SKM-1 (cell line): ENCODE measurements around the gene MRPL40.

Experiments used
- DNase-seq: peaks from one replicate; lab custom pipeline; 2025; ENCODE audit not compliant: unreplicated experiment; lab: John Stamatoyannopoulos, UW

MRPL40 gene

DNA sequence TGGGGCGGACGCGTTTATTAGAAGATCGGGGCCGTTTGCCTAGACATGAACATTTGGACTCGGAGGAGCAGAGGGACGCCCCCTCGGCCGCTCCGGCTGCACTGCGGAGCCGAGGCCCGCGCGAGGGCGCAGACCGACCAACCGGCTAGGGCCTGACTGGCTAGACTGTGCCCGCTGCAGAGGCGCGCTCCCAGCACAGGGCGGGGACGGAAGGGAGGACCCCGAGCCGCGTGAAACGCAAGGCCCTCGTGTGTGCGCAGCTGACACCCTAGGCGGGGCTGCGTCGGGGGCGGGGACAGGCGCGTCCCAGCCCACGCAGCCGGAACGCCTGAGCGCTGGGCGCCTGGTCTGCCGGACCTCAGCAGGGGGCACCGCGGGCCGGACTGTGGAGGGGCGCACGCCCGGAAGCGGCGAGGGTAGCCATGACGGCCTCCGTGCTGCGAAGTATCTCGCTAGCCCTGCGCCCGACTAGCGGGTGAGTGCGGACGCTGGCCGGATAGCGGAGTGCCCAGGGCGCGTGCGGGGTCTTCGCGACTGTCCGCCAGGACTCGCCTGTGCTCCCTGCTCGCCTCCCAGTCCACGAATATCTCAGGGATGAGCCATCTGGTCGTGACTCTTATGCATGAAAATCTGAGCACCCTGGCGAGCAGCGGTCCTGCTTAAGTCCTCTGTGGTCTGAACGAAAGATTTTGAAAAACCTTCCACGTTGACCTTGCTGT is at the start of gene MRPL40:
TSS of gene MRPL40 (plus strand) at position 413 of the 719 bp plus-strand sequence. CDS start at position 423, 10 bp downstream.
- peak; percentile 88 for DNase-seq

DNA sequence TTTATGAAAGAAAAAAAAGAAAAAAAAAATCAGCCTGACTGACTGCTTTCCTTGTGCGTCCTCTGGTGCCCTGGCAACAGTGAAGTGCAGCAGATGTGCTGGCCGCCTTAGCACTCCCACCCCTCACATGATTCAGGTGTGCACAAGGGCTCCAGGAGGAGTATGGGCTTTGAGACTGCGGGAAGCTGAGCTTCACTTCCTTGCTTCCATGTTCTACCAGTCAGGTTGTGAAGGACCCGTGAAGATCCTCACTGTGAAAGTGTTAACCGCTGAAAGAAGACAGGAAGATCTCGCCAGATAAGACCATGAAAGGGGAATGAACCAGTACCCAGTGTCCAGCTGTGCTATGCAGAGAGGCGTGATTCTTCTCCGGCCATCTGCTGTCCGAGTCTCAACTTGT is 49.1 kb upstream of the MRPL40 start:
- DNase-seq, result no peak

DNA sequence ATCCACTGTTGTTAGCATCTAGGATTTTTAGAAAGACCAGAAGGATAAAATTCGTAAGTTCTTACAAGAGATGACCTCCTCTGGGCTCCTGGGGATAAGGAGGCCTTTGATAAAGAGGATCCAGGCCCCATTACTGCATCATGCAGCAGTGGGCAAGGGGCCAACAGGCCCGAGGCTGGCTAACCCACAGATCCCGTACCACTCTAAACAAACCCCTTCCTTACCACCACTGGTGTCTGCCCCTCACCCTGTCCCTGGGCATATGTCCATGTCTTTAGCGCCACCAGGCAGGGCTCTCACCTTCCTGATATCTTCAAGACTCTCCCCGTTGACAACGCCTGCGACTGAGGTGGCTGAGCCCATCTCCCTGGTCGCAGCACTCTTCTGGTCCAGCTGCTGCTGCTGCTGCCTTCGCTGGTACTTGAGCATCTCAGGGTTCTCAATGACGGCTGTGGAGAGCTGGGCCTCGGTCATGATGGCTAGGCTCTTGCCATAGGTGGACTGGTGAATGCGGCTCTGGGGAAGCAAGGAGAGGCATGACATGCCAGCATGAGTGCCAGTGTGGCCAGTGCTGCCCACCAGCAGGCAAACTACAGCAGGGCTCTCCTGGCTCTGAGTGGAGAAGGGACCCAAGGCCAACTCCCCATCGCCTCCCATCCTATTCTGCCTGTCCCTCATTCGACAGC is 47.0 kb upstream of the MRPL40 start:
- DNase-seq, result no peak

DNA sequence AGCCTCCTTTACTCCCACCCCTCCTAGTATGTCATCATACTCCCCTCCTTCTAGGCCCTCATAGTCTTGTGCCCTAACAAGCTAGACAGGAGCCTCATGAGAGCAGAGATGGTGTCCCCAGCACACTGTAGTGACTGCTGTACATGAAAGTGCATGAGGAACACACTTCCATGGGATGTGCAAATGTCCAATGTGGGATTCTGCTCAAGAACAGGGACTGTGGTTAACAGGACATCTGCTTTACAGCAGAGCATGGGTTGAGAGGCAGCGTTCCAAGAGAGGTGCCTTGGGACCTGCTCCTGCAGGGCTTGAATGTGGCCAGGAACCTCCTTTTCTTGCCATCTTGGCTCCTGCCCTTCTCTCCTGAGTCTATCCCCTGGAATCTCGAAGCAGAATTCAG is 46.1 kb upstream of the MRPL40 start:
- DNase-seq, result no peak

DNA sequence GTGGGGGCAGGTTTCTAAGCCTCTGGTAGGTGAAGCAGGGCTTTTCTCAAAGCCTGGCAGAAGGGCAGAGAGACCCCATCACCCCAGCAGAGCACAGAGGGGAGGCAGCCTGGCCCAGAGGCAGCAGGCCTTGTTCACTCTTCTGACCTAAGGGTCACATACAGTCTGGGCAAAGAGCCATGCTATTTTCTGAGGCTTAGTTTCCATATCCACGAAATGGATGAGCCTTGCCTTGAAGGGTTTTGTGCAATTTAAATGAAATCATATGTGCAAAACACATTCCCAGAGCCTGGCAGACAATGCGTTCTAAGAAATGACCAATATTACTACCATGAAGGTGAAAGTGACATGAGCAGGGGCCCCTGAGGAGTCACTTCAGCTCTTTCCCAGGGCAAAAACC is 45.3 kb upstream of the MRPL40 start:
- DNase-seq, result no peak

DNA sequence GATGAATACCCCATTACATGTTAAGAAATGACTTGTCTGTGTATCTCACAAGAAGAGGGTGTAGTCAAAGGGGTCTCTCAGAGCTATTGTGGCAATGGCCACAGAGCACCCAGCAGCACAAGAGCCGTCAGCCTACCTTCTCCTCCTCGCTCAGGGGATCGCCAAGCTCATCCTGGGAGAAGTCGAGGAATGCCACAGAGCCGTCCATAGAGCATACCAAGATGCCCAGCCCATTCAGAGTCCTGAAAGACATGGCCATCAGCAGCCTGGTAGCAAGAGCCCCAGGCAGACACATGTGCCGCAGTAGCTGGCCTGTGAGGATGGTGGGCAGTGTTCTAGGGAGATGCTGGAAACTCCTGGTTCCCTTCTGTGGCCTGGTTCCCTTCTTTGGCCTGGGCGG is 44.8 kb upstream of the MRPL40 start:
- no peak for DNase-seq

DNA sequence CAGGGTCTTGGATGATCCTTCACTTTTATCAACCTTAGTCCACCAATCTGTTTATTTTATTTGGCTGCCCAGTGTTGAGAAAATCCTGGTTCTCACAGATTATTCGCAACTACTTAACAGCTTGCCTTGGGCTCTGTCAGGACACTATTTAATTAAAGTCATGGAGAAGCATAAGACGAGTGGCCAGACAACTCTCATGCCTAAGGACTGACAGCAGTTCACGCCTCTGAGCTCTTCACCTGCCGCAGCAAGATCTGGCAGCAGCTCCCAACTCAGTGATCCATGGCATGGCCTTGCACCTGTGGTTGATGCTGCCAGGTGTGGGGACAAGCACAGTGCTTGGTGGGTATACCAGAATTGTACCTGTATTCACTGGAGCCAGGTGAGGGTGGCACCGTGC is 38.6 kb upstream of the MRPL40 start:
- DNase-seq, result no peak

DNA sequence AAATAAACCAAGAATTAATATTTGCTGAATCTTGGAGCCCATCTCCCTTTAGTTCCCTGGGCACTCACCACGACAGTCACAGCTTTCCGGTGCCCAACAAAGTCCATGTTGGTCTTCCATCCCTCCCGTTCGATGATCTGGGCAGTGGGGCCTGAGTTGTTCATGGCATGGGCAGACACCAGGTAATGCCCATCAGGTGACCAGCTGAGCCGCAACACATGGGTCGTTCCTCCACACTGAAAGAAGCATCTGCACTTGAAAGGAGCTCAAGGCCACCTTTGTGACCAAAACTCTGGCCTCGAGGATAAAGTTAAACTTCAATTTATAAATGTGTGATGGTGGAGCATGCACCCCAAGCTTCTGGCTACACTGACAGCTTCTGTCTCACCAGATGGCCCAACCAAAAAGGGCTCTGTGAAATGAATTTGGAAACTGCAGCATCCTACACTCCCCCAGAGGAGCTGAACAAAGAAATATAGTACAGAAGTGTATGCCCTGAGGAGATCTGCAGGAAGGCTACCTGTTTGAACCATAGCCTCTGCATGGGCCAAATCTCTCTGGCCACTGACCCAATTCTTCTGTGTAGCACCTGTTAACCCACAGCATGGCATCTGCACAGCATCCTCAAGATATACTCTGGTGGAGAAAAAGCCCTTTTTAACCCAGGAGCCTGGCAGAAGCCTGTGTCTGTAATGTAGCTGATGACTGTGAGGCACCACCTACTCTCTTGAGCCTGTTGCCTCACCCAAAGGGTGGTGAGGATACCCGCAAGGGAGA is 37.9 kb upstream of the MRPL40 start:
- DNase-seq, result no peak

DNA sequence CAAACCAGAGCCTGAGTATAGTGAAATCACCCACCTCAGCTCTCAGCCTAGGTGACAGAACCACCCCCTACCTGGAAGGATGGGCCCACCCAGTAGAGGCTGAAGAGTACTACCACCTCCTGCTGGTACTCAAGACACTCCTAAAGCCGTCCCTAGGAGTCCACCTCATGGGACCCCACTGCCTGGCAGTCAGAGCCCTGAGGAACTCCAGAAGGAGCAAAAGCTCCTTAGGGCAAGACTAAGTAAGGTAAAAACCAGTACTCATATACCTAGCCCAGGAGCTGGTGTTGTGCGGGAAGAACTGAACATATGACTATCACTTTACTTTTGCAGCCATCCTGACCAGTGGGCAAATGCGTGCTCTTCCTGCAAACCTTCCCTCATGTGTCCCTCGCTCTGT is 37.1 kb upstream of the MRPL40 start:
- no peak for DNase-seq

DNA sequence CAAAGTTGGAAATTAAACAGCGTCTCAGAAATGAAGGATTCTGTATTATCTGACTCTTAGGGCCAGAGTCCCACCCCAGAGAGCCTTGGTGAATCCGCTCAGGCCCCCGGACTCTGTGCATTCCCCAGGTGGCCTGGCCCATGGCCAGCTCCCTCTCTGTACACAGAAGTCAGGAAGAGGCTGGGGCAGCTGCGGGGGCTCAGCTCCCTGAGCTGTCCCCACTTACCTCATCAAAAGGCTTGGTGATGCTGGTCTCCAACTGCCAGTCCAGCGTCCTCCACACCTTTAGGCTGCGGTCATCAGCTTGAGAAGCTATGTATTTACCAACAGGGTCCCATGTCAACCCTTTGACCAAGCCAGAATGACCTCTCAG is 35.8 kb upstream of the MRPL40 start:
- DNase-seq, result no peak

DNA sequence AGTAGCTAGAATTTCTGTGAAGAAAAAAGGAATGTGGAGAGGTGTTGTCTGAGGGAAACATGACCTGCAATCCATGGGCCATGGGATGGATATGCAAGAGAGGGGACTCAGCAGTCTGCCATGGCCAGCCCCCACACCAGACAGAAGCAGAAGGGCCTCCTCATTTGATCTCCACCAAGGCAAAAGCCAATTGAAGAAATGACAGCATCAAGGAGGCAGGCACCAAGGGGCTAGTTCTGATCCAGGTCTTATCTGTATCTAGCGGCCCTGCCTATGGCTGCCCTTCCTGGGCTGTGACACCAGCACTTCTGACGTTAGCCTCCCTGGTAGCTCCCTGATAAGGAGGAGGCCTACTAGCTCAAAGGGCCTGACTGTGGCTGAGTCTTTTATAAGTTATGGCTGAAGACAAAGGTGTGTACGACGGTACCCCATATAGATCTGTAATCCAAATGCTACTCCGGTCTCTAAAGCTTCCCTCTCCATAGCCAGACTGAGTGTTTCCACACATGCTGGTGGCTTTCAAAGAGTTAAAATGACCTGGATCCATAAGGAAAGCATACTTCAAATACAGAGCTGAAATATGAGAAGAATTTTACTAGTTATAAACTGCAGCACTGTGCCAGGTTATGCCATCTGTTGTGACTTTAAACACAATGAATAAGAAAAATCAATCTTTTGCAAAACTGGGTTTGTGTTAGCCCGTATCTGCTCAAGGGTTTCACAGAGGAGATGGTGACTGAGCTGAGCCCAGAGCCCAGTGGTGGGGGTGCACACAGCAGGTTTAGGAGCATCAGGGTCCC is 35.2 kb upstream of the MRPL40 start:
- DNase-seq, result no peak

DNA sequence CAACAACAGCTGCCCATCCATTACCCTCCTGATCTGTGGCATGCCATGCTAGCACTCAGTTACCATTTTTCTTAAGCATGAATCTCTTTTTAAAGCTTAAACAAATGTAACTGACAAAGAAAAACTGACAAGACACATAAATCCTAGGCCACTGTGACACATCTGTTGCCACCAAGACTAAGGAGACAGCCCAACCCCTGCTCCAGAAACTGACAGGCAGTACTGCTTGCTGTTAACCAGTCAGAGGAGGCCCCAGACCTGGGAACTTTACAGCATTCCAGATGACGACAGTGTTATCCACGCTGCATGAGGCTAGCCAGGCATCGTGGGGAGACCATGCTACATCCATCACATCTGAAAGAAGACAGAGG is 34.6 kb upstream of the MRPL40 start:
- no peak for DNase-seq

DNA sequence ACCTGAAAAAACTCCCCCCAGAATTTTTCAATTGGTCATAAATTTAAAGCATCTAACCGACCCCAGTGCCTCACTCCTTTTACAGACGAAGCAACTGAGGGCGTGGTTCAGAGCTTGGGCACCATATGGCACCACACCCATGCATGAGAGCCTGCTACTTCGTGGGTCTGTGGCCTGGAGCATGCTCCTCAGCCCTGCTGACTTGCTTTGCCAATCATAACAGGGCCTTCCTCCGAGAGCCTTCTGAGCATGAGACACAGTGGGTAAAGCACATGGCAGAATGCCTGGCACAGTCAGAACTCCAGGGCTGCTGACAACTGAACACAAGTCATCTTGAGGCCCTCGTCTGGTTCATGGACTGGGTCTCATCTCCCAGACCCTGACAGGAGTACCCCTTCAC is 34.1 kb upstream of the MRPL40 start:
- no peak for DNase-seq

DNA sequence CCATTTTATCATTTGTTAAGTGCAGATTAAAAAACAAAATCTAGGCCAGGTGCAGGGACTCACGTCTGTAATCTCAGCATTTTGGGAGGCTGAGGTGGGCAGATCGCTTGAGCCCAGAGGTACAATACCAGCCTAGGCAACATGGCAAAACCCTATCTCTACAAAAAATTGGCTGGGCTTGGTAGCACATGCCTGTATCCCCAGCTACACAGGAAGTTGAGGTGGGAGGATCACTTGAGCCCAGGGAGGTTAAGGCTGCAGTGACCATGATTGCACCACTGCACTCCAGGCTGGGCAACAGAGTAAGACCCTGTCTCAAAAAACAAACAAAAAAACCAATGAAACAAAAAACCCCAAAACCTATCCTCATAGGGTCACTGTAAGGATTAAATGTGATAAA is 33.7 kb upstream of the MRPL40 start:
- no peak for DNase-seq

DNA sequence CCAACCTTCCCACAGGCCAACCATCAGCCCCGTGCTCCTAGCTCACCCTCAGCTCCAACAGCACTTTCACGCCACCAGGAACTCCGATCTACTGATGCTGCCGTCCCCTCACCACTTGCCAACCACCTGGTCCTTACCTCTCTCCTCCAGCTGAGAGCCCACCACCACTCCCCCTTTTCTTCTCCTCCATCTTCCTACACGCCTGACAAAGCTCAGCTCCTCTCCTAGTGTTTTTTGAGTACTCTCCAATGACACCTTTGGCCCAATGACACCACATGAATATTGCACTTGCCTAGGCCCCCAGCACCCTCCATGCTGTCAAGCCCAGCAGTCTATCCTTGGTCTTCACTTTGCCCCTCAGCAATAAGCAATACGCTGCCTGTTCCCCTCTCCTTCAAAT is 31.5 kb upstream of the MRPL40 start:
- no peak for DNase-seq

DNA sequence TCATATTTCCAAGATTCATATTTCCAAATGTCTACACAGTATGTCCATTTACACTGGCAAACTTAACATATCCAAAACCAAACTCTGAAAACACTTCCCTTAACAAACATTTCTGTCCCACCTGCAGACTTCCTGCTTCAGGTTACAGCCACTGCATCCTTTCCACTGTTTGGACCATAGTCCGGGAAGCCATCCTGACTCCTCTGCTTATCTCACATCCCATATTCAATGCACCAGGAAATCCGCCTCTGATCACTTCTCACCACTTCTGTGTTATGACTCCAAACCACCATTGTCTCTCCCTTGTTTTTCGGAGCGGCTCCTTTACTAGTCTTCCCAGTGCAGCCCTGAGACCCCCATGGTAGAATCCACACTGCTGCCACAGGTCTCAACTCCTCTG is 30.9 kb upstream of the MRPL40 start:
- no peak for DNase-seq

DNA sequence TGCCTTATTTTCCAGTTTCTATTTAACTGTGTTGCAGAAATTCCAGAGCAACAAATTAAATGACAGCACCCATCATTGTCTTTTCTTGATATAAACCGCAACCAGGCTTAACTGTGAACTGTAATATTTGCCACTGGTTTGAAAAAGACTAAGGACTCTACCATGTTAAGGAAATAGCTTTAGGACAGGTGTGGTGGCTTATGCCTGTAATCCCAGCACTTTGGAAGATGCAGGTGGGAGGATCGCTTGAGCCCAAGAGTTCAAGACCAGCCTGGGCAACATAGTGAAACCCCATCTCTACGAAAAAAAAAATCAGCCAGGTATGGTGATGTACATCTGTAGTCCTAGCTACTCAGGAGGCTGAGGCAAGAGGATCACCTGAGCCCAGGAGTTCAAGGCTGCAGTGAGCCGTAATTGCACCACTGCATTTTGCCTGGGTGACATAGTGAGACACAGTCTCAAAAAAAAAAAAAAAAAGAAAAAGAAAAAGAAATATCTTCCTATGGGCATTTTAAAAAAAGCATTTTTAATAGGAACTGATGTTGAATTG is 29.6 kb upstream of the MRPL40 start:
- no peak for DNase-seq

DNA sequence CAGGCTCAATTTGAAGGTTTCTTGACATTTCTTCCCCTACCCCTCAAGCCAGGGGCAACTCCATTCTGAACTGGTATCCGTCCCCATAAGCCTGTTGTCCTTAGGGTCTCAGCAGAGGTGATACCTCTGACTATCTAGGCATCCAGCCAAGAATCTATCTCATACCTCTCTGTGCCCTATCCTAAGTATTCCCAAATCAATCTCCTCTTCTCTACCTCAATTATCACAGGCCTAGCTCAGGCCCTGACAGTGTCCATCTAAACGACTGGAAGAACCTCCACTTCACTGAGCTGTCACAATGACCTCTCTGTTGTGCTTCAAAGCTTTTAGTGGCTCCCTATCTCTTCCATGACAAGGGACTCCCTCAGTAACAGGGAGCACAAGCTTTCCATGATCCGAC is 27.7 kb upstream of the MRPL40 start:
- DNase-seq, result no peak

DNA sequence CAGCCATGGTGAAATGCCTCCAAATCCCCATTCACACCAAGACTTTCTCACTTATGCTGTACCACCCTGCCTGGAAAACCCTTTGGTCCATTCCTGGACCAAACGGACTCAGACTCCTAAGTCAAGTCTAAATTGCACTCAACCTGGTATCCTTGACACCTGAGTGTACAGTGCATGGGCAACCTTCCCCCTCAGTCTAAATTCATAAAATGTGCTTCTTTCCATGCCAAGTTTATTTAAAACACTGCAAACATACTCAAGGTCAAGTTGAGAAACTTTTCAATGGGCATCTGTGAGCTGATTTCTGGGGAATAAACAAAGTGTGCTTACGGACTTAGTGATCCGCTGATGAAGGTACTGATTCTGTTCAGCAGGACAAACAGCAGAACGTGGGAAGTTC is 27.2 kb upstream of the MRPL40 start:
- no peak for DNase-seq

DNA sequence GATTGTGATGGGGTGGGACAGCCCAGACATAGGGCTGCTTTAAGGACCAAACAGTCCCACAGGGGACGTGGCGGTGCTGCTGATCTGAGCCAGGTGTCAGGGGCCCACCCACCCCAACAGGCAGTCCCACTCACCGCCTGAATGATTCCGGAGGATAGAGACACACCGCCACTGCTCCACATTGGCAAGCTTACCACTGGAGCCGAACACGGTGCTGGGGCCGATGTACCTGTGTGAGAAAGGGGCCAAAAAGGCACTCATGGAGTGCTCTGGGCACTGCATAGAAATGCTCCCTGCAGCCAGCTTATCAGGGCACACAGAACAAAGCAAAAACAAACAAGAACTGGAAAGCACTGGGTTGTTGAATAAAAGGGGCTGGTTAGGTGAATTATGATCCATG is 26.7 kb upstream of the MRPL40 start:
- DNase-seq, result no peak

DNA sequence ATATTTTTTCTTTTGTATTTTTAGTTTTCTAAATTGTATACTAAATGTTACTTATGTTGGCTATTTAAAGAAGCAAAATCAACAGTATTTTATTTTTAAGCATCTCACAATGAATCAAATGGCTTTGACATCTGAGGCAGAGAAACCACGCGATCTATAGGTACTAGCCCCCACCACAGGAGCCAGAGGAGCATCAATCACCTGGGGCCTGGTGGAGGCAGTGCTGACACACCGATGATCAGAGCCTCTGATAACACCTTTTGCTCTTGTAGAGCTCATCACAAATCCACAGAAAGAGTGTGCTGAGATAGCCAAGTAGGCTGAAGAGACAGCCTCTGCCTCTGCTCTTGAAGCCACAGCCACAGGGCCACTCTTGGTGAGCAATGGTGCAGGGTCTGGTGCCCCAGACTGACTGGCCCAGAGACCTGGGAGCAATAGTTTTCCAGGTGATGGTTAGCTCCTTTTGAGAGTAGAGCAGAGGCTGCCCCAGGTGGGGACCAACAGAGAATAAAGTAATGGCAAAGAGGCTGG is 26.0 kb upstream of the MRPL40 start:
- no peak for DNase-seq
